HEK293T (cell line): Measurements from ENCODE around the gene SCAMP1.

Experiments used
- BHLHE40 ChIP-seq: fragments of 450-650 bp; IDR thresholded peaks from 2 replicates; pipeline ENCODE4 v1.6.1; 2016; ENCODE audit warnings: mild to moderate bottlenecking, moderate library complexity, borderline replicate concordance
- FOXK2 ChIP-seq: fragments of 450-650 bp; IDR thresholded peaks from 2 replicates; pipeline ENCODE4 v1.6.1; 2016; ENCODE audit warnings: mild to moderate bottlenecking
- PKNOX1 ChIP-seq: fragments of 450-650 bp; IDR thresholded peaks from 2 replicates; pipeline ENCODE4 v1.6.1; 2016
- SP1 ChIP-seq: fragments of 450-650 bp; IDR thresholded peaks from 2 replicates; pipeline ENCODE4 v1.6.1; 2017
- SUZ12 ChIP-seq: fragments of 450-650 bp; IDR thresholded peaks from 2 replicates; pipeline ENCODE4 v1.6.1; 2016; ENCODE audit warnings: mild to moderate bottlenecking
- TARDBP ChIP-seq: fragments of 450-650 bp; IDR thresholded peaks from 2 replicates; pipeline ENCODE4 v1.6.1; 2016

- TF ChIP-seq FOXK2 = no peak
- TF ChIP-seq SP1 = no peak
- no peak for TF ChIP-seq TARDBP
- no peak for TF ChIP-seq PKNOX1
- no peak for TF ChIP-seq SUZ12
- no peak for TF ChIP-seq BHLHE40
These were observed 127.4 kb downstream of the SCAMP1 start for GRCh38 chr5:78487846-78488245.
